Activated T-helper 1 cell treated with anti-CD3 and anti-CD28 coated beads, Interleukin-12 subunit alpha, Interleukin-12 subunit beta, Interleukin-2, Interleukin-4 antibody, amounts not matched to agents 30 ng/mL and 10 ng/mL and 1 ng/mL, durations not matched to agents 14 hours and 24 hours and 36 hours (primary cell): ENCODE results near the gene CAPN1. TPM values are rescaled to one million over a fixed set of nuclear protein-coding genes. Genes with fewer than 3 reads are reported as not detected.

ENCODE experiments used
- DNase-seq: peaks from one replicate; pipeline ENCODE4 v3.0.0; 2021; ENCODE audit warnings: low spot score
- H3K27ac Mint-ChIP-seq: one replicate; pipeline ENCODE4 v1.8.0; 2021; ENCODE audit warnings: mild to moderate bottlenecking, mixed read lengths
- H3K27me3 Mint-ChIP-seq: one replicate; pipeline ENCODE4 v1.8.0; 2022; ENCODE audit warnings: mild to moderate bottlenecking, moderate library complexity, mixed read lengths; ENCODE audit not compliant: insufficient read depth
- H3K36me3 Mint-ChIP-seq: one replicate; pipeline ENCODE4 v1.8.0; 2021; ENCODE audit warnings: low read depth, mixed read lengths
- H3K4me1 Mint-ChIP-seq: one replicate; pipeline ENCODE4 v1.8.0; 2021; ENCODE audit warnings: low read depth, mixed read lengths
- H3K4me3 Mint-ChIP-seq: one replicate; pipeline ENCODE4 v1.8.0; 2021; ENCODE audit warnings: mild to moderate bottlenecking, moderate library complexity, mixed read lengths
- H3K9me3 Mint-ChIP-seq: one replicate; pipeline ENCODE4 v1.8.0; 2021; ENCODE audit warnings: mixed read lengths
- intact Hi-C: fragments of 100-400 bp; cut with micrococcal nuclease; formaldehyde crosslinking; loops from one replicate; pipeline ENCODE4 v1.15.1; 2024
- total RNA-seq: library from RNA; stranded (reverse); gene quantifications from 2 replicates; pipeline ENCODE4 v1.2.3, GENCODE V29; 2022

Gene CAPN1
- total RNA-seq, 1 donor from 2014 or later, result 93.5 TPM

DNA sequence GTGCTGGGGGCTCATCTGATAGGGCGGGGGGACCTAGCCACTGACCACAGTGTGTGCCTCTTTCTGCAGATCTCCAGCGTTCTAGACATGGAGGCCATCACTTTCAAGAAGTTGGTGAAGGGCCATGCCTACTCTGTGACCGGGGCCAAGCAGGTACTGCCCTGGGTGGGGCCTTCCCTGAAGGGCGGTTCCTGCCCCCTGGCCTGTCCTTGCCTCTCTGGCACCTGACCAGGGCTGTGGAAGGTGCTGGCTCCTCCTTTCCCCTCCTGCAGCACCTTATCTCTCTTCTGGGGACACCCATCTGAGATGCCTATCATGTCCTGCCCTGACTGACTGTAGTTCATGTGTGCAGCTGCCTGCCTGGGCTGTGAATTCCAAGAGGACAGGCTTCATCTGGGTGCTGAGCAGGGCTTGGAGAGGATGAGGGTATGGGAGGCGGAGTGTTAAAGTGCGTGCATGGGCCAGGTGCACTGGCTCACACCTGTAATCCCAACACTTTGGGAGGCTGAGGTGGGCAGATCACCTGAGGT, 5.5 kb downstream of the CAPN1 start:
- Mint-ChIP-seq H3K9me3 (no peaks in the 10 kb centered on the region), H3K27me3 (no peaks in the 10 kb centered on the region), H3K4me1 (peaks cover 5% of the 10 kb centered on the region), H3K36me3 (peaks cover 33% of the 10 kb centered on the region), H3K27ac (no peak overlapping the region), H3K4me3 (no peak overlapping the region)
- no peak for DNase-seq
- intact Hi-C loops, result no loop called here

DNA sequence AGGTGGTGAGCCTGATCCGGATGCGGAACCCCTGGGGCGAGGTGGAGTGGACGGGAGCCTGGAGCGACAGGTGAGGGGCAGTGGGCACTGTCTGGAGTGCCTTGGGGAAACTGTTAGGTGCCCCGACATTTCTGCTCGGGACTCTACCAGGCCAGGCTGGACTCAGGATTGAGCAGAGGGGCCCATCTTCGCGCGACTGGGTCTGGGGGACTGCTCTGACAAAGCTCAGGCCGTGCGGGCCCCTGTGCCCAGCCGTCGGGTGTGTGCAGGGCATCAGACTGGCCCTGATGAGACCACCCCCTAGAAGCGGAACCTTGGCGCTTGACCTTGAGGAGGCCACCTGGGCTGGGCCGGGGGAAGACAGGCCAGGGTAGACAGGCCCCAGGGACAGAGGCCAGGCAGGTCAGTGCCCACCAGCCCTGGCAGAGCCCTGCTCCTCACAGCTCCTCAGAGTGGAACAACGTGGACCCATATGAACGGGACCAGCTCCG, 6.3 kb downstream of the CAPN1 start:
- intact Hi-C loops, result no loop called here
- no peaks in the 10 kb centered on the region for H3K9me3 Mint-ChIP-seq
- H3K36me3 Mint-ChIP-seq, result peaks cover 34% of the 10 kb centered on the region
- H3K27me3 Mint-ChIP-seq, result no peaks in the 10 kb centered on the region
- no peak for DNase-seq
- no peaks in the 10 kb centered on the region for H3K4me1 Mint-ChIP-seq
- no peak overlapping the region for H3K27ac Mint-ChIP-seq
- no peak overlapping the region for H3K4me3 Mint-ChIP-seq

- H3K9me3 Mint-ChIP-seq, result no peaks in the 10 kb centered on the region
- H3K4me3 Mint-ChIP-seq, result no peak overlapping the region
Measured at GRCh38 chr11:65188486-65188885, 6.8 kb downstream of the CAPN1 start.

GRCh38 chr11:65189191-65189590, 7.5 kb downstream of the CAPN1 start:
- no peak overlapping the region for H3K27ac Mint-ChIP-seq
- H3K27me3 Mint-ChIP-seq, result no peaks in the 10 kb centered on the region
- no peaks in the 10 kb centered on the region for H3K9me3 Mint-ChIP-seq
- DNase-seq, result no peak
- H3K4me1 Mint-ChIP-seq, result no peaks in the 10 kb centered on the region
- intact Hi-C loops, result no loop called here
- peaks cover 34% of the 10 kb centered on the region for H3K36me3 Mint-ChIP-seq
- no peak overlapping the region for H3K4me3 Mint-ChIP-seq

More at GRCh38 chr11:65188486-65188885, 6.8 kb downstream of the CAPN1 start:
- intact Hi-C loops, result no loop called here
- H3K27me3 Mint-ChIP-seq, result no peaks in the 10 kb centered on the region
- H3K4me1 Mint-ChIP-seq, result no peaks in the 10 kb centered on the region
- no peak overlapping the region for H3K27ac Mint-ChIP-seq
- H3K36me3 Mint-ChIP-seq, result peaks cover 34% of the 10 kb centered on the region
- no peak for DNase-seq

DNA sequence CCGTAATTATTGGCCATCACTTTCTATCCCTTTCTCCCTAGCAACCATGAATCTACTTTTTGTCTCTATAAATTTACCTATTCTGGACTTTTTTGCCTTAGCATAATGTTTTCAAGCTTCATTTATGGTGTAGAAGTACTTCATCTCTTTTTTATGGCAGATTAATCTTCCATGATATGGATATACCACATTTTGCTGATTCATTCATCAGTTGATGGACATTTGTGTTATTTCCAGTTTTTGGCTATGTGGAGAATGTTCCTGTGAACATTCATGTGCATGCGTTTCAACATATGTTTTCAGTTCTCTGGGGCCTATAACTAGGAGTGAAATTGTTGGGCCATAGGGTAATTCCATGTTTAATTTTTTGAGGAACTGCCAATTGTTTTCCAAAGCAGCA, 12.8 kb downstream of the CAPN1 start:
- H3K27ac Mint-ChIP-seq, result no peak overlapping the region

DNA sequence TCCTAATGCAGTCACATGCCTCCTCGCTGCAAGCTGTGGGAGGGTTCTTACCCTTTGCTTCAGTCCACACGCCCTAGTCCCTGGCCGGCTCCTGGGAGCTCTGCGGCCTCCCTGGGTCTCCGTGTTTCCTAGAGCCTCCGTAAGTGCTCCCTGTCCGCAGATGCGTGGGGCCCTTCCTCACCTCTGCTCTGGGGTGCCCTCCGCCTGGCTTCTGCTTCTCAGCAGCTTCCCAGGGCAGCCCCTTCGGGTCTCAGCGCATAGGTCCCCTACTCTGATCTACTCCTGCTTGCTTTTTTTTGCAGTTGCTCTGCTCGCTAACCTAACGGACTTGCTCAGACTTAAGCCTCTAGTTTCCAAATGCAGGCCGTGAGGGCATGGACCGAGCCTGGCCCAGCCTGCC, 22.4 kb downstream of the CAPN1 start:
- no peaks in the 10 kb centered on the region for H3K27me3 Mint-ChIP-seq
- H3K36me3 Mint-ChIP-seq, result peaks cover 17% of the 10 kb centered on the region
- no peaks in the 10 kb centered on the region for H3K4me1 Mint-ChIP-seq
- H3K9me3 Mint-ChIP-seq, result no peaks in the 10 kb centered on the region
- no peak overlapping the region for H3K27ac Mint-ChIP-seq
- no peak for DNase-seq
- intact Hi-C loops, result loop anchor here (1.0 kb wide), 2 partner anchors 111 to 126 kb away; no protein-coding TSS in a partner anchor
- H3K4me3 Mint-ChIP-seq, result no peak overlapping the region

More for the DNA sequence above, 12.8 kb downstream of the CAPN1 start:
- intact Hi-C loops, result no loop called here
- Mint-ChIP-seq H3K4me1 (no peaks in the 10 kb centered on the region), H3K27me3 (no peaks in the 10 kb centered on the region), H3K36me3 (peaks cover 33% of the 10 kb centered on the region), H3K4me3 (no peak overlapping the region), H3K9me3 (no peaks in the 10 kb centered on the region)
- no peak for DNase-seq

DNA sequence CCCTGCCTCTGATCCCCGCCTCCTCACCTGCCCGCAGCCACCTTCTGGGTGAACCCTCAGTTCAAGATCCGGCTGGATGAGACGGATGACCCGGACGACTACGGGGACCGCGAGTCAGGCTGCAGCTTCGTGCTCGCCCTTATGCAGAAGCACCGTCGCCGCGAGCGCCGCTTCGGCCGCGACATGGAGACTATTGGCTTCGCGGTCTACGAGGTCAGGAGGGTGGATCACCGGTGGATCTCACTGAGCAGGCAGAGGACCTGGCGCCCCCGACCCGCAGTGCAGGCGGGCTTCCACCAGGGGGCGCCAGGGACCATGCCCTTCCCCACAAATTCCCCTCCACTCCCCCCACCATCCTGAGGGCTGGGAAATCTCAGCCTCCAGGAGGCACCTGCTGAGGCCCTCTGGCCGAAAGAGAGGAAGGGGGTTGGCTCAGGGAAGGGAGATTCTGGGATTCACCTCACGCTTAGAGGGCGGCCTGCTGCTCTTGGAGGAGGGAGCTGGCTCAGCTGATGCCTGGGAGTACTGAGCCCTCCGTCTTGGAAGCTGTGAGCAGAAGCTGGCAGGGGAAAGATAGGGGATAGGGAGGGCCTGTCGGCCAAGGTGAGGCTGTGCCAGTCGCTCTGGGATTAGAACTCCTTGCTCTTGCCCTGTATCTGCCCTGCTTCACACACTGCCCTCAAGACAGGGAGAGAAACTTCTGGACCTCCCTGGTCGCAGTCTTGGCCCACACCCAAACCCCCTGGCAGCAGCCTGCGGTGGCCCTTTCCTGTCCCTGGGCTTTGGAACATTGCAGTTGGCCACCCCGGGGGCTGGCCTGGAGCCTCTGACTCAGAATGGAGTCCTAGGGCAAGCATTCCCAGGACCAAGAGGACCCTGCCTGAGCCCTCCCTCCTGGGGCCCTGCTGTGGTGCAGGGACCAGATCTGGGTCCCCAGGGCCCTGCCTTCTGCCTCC, 23.2 kb downstream of the CAPN1 start:
- intact Hi-C loops, result loop anchor here (1.0 kb wide), 2 partner anchors 110 to 125 kb away; no protein-coding TSS in a partner anchor

GRCh38 chr11:65205602-65205967, 23.9 kb downstream of the CAPN1 start:
- no peak for DNase-seq
- intact Hi-C loops, result no loop called here
- no peak overlapping the region for H3K27ac Mint-ChIP-seq
- no peak overlapping the region for H3K4me3 Mint-ChIP-seq
- no peaks in the 10 kb centered on the region for H3K27me3 Mint-ChIP-seq
- no peaks in the 10 kb centered on the region for H3K9me3 Mint-ChIP-seq
- no peaks in the 10 kb centered on the region for H3K4me1 Mint-ChIP-seq
- peaks cover 20% of the 10 kb centered on the region for H3K36me3 Mint-ChIP-seq

More for the DNA sequence above, 23.2 kb downstream of the CAPN1 start:
- Mint-ChIP-seq H3K9me3 (no peaks in the 10 kb centered on the region), H3K27me3 (no peaks in the 10 kb centered on the region), H3K4me3 (no peak overlapping the region), H3K36me3 (peaks cover 20% of the 10 kb centered on the region), H3K4me1 (no peaks in the 10 kb centered on the region), H3K27ac (no peak overlapping the region)
- DNase-seq, result no peak

DNA sequence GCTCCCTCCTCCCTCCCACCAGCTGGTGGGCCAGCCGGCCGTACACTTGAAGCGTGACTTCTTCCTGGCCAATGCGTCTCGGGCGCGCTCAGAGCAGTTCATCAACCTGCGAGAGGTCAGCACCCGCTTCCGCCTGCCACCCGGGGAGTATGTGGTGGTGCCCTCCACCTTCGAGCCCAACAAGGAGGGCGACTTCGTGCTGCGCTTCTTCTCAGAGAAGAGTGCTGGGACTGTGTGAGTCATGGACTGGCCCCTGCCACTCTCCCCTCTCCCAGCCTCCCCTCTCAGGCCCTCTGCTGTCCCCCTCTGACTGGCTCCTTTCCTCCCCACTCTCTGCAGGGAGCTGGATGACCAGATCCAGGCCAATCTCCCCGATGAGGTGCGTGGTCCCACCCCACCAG, 24.7 kb downstream of the CAPN1 start:
- Mint-ChIP-seq H3K27me3 (no peaks in the 10 kb centered on the region), H3K4me1 (no peaks in the 10 kb centered on the region), H3K36me3 (peaks cover 20% of the 10 kb centered on the region), H3K9me3 (no peaks in the 10 kb centered on the region), H3K4me3 (no peak overlapping the region), H3K27ac (no peak overlapping the region)
- intact Hi-C loops, result no loop called here
- DNase-seq, result no peak

- H3K36me3 Mint-ChIP-seq, result peaks cover 20% of the 10 kb centered on the region
- no peak overlapping the region for H3K27ac Mint-ChIP-seq
- DNase-seq, result no peak
Measured at GRCh38 chr11:65206901-65207300, 25.2 kb downstream of the CAPN1 start.

DNA sequence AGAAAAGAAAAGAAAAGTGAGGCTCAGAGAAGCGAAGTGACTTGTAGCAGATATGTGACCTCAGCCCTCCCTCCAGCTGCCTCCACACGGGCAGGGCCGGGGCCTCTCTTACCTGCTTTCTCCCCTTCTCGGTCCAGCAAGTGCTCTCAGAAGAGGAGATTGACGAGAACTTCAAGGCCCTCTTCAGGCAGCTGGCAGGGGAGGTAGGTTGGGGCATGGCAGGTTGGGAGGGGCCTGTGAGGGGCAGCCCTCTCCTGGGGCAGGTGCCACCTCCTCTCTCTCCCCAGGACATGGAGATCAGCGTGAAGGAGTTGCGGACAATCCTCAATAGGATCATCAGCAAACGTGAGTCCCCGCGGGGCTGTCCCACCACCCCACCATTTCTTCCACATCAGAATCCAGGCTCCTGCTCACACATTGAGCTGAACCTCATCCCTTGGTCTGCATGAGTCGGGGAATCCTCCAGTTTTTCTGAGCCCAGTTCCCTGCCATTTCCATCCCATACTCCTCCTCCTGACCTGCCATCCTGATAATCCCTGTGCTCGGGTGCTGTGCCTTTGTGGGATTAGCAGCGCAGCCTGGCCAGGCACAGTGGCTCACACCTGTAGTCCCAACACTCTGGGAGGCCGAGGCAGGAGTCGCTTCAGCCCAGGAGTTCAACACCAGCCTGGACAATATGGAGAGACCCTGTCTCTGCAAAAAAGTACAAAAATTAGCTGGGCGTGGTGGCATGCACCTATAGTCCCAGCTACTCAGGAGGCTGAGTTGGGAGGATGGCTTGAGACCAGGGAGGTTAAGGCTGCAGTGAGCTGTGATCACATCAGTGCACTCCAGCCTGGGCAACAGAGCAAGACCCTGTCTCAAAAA, 26.4 kb downstream of the CAPN1 start:
- Mint-ChIP-seq H3K36me3 (peaks cover 20% of the 10 kb centered on the region), H3K9me3 (no peaks in the 10 kb centered on the region), H3K4me1 (peaks cover under 1% of the 10 kb centered on the region), H3K27ac (no peak overlapping the region), H3K27me3 (no peaks in the 10 kb centered on the region), H3K4me3 (no peak overlapping the region)
- intact Hi-C loops, result no loop called here
- DNase-seq, result no peak

More at GRCh38 chr11:65206901-65207300, 25.2 kb downstream of the CAPN1 start:
- H3K9me3 Mint-ChIP-seq, result no peaks in the 10 kb centered on the region
- H3K27me3 Mint-ChIP-seq, result no peaks in the 10 kb centered on the region
- H3K4me1 Mint-ChIP-seq, result no peaks in the 10 kb centered on the region
- intact Hi-C loops, result no loop called here
- H3K4me3 Mint-ChIP-seq, result no peak overlapping the region

DNA sequence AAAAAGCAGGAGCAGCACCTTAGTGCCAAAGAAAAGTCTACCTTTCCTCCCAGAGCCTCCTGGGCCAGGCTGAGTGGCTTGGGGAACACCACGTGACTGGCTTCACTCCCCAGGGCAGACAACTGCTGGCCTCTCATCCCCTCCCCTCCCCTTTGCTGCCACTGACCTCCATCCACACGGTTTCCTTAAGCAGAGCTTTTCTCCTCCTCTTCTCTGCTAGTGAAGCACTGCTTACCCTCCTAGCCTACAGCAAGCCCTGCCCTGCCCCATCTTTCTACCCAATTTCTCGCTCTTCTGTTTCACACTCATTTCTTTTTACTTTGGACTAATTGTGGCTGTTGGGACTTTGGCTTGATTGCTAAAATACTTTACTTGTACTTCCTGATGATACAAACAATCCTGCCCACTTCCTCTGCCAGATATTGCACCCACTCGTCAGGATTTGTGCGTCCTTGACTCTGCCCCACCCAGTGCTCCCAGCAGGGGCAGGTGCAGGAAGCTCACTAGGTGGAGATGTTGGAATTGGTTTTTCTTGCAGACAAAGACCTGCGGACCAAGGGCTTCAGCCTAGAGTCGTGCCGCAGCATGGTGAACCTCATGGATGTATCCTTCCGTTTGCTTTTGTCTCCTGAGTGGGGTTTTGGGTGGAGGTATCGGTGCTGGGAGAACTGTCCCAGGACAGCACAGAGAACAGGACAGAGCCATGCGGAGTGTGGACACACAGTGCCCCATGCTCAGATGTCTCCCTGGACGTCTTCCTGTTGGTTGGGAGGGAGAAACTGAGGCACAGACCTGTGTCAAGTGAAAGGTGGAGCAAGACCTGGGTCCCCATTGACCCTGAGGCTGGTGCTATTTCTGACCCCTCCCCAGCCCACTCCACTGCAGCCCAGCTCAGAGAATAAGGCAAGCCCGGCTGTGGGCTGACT, 27.3 kb downstream of the CAPN1 start:
- H3K27ac Mint-ChIP-seq, result no peak overlapping the region
- H3K9me3 Mint-ChIP-seq, result no peaks in the 10 kb centered on the region
- H3K4me1 Mint-ChIP-seq, result peaks cover 5% of the 10 kb centered on the region
- no peak overlapping the region for H3K4me3 Mint-ChIP-seq
- H3K27me3 Mint-ChIP-seq, result no peaks in the 10 kb centered on the region
- intact Hi-C loops, result no loop called here
- DNase-seq, result no peak
- H3K36me3 Mint-ChIP-seq, result peaks cover 20% of the 10 kb centered on the region
